GM12891 (cell line): ENCODE data around the gene CABLES1.

Experiments
- POLR2A ChIP-seq: IDR thresholded peaks from 2 replicates; pipeline ENCODE4 v1.6.1; 2011; ENCODE audit warnings: low read depth, low read length, control low read depth
- POLR2AphosphoS5 ChIP-seq: IDR thresholded peaks from 2 replicates; pipeline ENCODE4 v1.6.1; 2011; ENCODE audit warnings: low read depth, low read length, control low read depth
- TAF1 ChIP-seq: IDR thresholded peaks from 2 replicates; pipeline ENCODE4 v1.6.1; 2011; ENCODE audit warnings: low read depth, low read length, control low read depth

DNA sequence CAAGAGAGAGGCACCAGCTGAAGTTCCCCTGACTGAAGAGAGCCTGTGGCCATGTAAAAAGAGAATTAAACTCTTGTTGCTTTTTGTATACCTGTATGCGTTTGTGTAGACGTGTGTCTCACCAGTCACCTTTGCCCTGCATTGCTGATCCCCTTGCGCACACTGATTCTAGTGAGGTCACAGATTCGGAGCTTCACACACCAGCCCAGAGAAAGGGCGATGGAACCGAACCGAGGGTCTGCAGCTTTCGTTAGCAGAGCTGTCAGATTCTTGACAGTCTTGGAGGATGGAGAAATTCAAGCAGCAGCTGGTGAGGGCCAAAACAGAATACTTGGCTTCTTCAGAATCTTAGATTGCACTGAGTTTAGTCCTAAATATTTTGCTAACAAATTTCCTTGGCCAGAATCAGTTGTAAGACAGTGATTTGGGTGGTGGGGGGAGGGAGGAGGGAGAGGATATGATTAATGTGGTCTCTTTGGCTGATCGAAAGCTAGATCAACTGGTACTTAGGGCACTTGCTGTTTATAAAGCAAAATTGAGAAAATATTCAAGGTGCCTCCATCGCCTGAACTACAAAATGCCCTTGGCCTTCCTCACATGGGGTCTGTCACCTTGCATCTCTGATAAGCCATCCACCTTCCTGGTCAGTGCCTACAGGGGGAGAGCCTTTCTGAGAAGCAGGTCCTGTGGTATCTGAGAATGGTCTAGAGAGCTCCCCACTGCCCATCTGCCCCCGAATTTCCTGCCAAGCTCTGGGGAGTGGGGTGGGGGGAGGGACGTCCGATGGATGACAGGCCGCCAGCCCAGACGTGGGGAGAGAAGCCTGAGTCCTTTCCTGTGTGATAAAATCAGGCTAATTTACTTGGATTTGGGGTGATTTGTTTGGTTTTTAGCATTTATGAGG is 123.5 kb downstream of the CABLES1 start:
- TF ChIP-seq POLR2A (no peak), POLR2AphosphoS5 (no peak), TAF1 (no peak)
